Suppressor macrophage (primary cell): ENCODE data around the gene DCAF10.
A peak's percentile ranks its signal among the peaks of the same experiment; 100 is the strongest.
"Not testable (repeated sequence)": the region's sequence is repeated elsewhere in the genome, so short reads cannot be mapped to it uniquely, and the experiment has no call there.

Experiments
- DNase-seq, 4 experiments: peaks; one replicate each; pipeline ENCODE4 v3.0.0-alpha.2; 2020 to 2022
- total RNA-seq, 17 experiments: gene quantifications; one replicate each; lab custom pipeline; 2026; ENCODE audit warnings: mixed read lengths in 6 of 17, inconsistent platforms in 3 of 17; lab: John Stamatoyannopoulos, UW

The DCAF10 gene, protein sequence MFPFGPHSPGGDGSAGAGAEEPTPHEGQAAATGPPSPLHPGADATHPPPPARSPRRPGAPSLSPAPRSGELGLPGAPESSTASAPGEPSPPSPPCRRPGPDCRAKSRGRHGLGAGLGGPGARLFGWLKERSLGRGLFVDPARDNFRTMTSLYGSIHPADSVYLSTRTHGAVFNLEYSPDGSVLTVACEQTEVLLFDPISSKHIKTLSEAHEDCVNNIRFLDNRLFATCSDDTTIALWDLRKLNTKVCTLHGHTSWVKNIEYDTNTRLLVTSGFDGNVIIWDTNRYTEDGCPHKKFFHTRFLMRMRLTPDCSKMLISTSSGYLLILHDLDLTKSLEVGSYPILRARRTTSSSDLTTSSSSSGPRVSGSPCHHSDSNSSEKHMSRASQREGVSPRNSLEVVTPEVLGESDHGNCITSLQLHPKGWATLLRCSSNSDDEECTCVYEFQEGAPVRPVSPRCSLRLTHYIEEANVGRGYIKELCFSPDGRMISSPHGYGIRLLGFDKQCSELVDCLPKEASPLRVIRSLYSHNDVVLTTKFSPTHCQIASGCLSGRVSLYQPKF
- total RNA-seq: 15.8 to 45.8 (median 25.5) reads per million in 17 experiments

- peak; percentile 83 to 95 (median 92) for DNase-seq
Measured at GRCh38 chr9:37800631-37801286, at the start of gene DCAF10. Gene DCAF10 (plus strand): TSS chr9:37800797. CDS start chr9:37800867, 70 bp downstream.

GRCh38 chr9:37751186-37751585 lies 49.4 kb upstream of the DCAF10 start:
- DNase-seq: no peak

DNA sequence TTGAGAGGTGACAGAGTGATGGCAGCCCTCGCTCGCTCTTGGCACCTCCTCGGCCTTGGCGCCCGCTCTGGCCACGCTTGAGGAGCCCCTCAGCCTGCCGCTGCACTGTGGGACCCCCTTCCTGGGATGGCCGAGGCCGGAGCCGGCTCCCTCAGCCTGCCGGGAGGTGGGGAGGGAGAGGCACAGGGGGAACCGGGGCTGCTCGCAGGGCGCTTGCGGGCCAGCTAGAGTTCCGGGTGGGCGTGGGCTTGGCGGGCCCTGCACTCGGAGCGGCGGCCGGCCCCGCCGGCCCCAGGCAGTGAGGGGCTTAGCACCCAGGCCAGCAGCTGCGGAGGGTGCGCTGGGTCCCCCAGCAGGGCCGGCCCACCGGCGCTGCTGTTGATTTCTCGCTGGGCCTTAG lies 48.9 kb upstream of the DCAF10 start:
- not testable (repeated sequence) for DNase-seq

DNA sequence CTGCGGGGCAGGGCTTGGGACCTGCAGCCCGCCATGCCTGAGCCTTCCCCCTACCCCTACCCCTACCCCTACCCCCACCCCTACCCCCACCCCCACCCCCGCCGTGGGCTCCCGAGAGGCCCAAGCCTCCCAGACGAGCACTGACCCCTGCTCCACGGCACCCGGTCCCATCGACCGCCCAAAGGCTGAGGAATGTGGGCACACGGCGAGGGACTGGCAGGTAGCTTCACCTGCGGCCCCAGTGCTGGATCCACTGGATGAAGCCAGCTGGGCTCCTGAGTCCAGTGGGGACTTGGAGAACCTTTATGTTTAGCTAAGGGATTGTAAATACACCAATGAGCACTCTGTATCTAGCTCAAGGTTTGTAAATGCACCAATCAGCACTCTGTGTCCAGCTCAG lies 48.5 kb upstream of the DCAF10 start:
- DNase-seq: not testable (repeated sequence)

- DNase-seq: no peak
Measured at GRCh38 chr9:37752642-37753488, 47.7 kb upstream of the DCAF10 start.

- peak; percentile 70 to 89 (median 80) for DNase-seq
Measured at GRCh38 chr9:37753489-37754190, 47.0 kb upstream of the DCAF10 start, which contains the start of gene TRMT10B. Gene TRMT10B (plus strand): TSS chr9:37753805. CDS start chr9:37761932, 8,127 bp downstream.

- no peak for DNase-seq
Measured at GRCh38 chr9:37758747-37759146, 41.9 kb upstream of the DCAF10 start.

GRCh38 chr9:37760416-37761161 lies 40.0 kb upstream of the DCAF10 start:
- DNase-seq: peak in 2 of 4 experiments; percentile 28 to 54

- DNase-seq: no peak
Measured at GRCh38 chr9:37761511-37761910, 39.1 kb upstream of the DCAF10 start.

- not testable (repeated sequence) for DNase-seq
Measured at GRCh38 chr9:37765263-37765662, 35.3 kb upstream of the DCAF10 start.

GRCh38 chr9:37769306-37769705 lies 31.3 kb upstream of the DCAF10 start:
- DNase-seq: no peak

DNA sequence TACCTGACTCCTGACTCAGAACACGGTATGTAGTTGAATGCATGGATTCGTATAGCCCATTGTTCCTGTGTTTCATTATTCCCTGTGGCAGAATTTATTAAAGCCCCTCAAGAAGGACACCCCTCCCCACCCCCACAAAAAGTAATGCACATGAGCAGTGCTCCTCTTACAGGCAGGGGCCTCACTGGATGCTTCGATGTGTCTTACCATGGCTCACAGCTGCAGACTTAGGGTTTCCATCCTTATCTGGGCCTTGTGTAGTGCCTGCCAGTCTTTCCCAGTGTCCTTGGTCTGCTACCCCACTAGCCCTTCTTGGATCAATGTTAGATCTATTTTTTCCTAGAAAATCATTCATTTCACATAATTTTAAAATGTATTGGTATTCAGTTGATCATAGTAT lies 30.6 kb upstream of the DCAF10 start:
- DNase-seq: no peak

- DNase-seq: no peak
Measured at GRCh38 chr9:37775216-37775919, 25.2 kb upstream of the DCAF10 start.

GRCh38 chr9:37776328-37776727 lies 24.3 kb upstream of the DCAF10 start:
- DNase-seq: no peak

DNA sequence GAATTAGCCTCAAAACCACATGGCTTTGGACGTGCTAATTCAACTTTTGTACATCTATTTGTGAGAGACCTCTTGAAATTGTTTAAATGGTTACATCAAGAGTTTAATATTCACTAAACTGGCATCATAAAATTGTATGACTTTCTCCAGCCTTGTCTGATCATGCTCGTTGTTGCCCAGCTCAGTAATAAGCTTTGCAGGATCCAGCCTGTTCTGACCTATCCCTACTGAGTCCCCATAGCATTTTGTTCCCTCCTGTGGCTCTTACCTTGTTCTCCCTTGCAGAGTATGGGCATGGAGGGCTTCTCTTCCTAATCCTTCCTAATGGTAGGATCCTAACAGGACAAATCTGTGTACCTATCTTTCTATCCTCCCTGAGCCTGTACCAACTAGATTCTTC lies 22.1 kb upstream of the DCAF10 start:
- no peak for DNase-seq

GRCh38 chr9:37784291-37784615 lies 16.3 kb upstream of the DCAF10 start:
- DNase-seq: no peak

- DNase-seq: peak; percentile 94 to 96 (median 96)
Measured at GRCh38 chr9:37784616-37785483, 15.7 kb upstream of the DCAF10 start, which contains the start of gene EXOSC3. Gene EXOSC3 (minus strand): TSS chr9:37785064. CDS start chr9:37785044, 20 bp downstream.

- no peak for DNase-seq
Measured at GRCh38 chr9:37787059-37787458, 13.5 kb upstream of the DCAF10 start.

DNA sequence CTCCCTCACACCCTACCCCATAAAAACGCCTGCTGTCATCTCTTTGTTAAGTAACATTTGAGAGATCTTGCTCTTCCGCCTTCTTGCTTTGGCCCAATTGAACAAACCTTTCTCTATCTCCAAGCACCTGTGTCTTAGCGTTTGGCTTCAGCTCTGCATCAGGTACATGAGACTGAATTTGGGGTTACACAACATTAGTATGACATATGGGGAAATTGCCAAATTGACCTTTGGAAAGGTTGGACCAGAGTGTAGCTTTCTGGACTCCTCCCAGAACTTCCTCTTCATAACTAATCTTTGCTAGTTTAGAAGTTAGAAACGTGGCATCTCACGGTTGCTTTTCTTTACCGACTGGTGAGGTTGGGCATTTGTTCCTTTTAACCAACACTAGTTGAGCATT lies 12.3 kb upstream of the DCAF10 start:
- peak in 3 of 4 experiments; percentile 10 to 46 (median 36) for DNase-seq
